ENCODE measurements around the gene CDKN2A. TPM values are rescaled to one million over a fixed set of nuclear protein-coding genes. Genes with fewer than 3 reads are reported as not detected.
"Not testable (repeated sequence)": the region's sequence is repeated elsewhere in the genome, so short reads cannot be mapped to it uniquely, and the experiment has no call there.

The CDKN2A gene
- total RNA-seq, 2 experiments from 2014 or later, result 15.9 to 16.6 TPM

DNA sequence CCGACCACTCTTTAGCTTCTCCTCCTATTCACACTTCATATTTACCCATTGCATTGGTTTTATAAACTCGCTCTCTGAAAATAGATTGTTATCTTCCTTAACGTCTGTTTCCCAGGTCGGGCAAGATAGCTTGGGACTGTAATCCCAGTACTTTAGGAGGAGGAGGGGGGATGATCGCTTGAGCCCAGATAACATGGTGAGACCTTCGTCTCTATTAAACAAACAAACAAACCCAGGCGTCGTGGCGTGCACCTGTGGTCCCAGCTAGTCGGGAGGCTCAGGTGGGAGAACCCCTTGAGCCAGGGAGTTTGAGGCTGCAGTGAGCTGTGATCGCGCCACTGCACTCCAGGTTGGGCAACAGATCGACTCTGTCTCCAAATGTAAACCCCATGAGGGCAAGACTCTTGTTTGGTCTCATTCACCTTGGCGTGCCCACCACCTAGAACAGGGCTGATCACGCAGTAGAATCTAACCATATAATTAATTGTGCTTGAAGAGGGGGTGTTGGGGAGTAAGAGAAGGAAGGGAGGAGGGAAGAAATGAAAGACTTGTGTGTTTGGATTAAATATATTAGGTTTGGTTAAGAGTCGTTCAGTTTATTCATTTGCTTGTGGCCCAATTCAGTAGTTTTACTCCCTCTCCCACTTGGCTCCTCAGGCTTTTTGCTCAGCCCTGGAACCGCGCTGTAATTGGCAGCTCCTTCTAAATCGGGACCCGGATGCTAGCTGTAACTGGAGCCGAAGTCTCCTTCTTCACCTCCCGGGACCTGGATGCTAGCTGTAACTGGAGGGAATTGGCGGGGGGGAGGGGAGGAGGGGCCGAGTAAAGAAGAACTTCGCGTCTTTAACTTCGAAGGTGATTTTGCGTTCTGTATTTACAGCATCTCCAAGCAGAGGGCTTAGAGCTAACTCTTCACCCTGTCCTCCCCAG is 24.9 kb downstream of the CDKN2A start:
- DNase-seq, result no peak
- Mint-ChIP-seq H3K36me3 (ENCODE audit: low read depth) (peaks cover 28% of the 10 kb centered on the region), H3K9me3 (peaks cover 7% of the 10 kb centered on the region), H3K4me3 (peak overlapping the region; percentile 44), H3K27me3 (peaks cover 92% of the 10 kb centered on the region), H3K27ac (peak overlapping the region; percentile 43), H3K4me1 (peaks cover 38% of the 10 kb centered on the region)
- POLR2A ChIA-PET, result no interaction called here
- CTCF ChIA-PET, result interaction anchor here (0.6 to 4.2 kb wide), 3 partner anchors 32 to 625 kb away, joined by 3 to 19 read pairs (median 3); partner anchors contain the start of gene CDKN2B

DNA sequence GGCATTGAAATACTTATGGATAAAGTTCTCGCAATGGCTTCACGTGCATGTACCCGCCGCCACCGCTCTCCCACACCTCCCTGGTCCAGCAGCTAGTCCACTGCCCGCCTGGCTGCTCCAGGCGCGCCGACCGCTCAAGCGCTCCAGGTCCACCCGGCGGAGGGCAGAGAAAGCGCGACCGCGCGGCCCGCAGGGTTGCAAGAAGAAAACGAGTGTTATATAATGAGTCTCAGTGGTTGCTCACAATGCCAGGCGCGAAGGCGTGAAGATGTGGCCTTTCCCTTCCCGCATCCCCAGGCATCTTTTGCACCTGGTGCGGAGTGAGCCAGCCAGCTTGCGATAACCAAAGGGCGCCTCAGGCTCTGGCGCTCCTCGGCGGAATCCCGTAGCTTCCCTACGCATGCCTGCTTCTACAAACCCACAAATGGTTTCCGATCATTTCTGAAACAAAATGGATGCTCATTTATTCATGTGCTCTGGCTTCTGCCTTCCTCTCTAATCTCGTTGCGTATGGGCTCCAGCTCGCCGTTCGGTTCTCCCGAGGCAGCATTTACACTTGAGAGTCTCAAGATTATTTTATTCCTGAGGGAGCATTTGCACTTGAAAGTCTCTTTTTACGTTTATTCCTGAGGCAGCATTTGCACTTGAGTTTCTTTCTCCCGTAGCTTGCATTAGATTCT is 25.7 kb downstream of the CDKN2A start:
- peak; percentile 7 for DNase-seq
- Mint-ChIP-seq H3K36me3 (ENCODE audit: low read depth) (peaks cover 28% of the 10 kb centered on the region), H3K27ac (peak overlapping the region; percentile 43), H3K4me3 (peak overlapping the region; percentile 44), H3K27me3 (peaks cover 92% of the 10 kb centered on the region), H3K4me1 (peaks cover 38% of the 10 kb centered on the region), H3K9me3 (peaks cover 7% of the 10 kb centered on the region)
- ChIA-PET POLR2A (interaction anchor here (0.7 kb wide), 1 partner anchor 151 kb away, joined by 4 read pairs; no protein-coding TSS in a partner anchor), CTCF (interaction anchor here (1.3 to 1.7 kb wide), 2 partner anchors 33 to 40 kb away, joined by 3 to 6 read pairs; partner anchors contain the start of gene CDKN2B)

DNA sequence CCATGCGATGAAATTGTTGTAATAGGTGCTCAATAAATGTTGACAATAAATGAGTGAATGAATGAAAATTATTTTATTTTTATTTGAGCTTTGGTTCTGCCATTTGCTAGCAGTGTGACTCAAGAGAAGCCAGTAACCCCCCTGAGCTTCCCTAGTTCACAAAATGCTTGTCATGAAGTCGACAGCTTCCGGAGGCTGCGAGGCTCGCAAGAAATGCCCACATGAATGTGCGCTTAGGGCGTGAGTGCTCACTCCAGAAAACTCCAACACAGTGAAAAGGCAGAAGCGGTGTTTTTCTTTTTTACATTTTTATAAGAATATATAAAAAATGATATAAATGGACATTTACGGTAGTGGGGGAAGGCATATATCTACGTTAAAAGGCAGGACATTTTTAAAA is 26.5 kb downstream of the CDKN2A start:
- peaks cover 29% of the 10 kb centered on the region for H3K36me3 Mint-ChIP-seq (ENCODE audit: low read depth)
- ChIA-PET CTCF (interaction anchor here (1.3 to 1.7 kb wide), 2 partner anchors 34 to 41 kb away, joined by 3 to 6 read pairs; partner anchors contain the start of gene CDKN2B), POLR2A (no interaction called here)
- H3K4me3 Mint-ChIP-seq, result no peak overlapping the region
- peaks cover 9% of the 10 kb centered on the region for H3K9me3 Mint-ChIP-seq
- peaks cover 93% of the 10 kb centered on the region for H3K27me3 Mint-ChIP-seq
- H3K4me1 Mint-ChIP-seq, result peaks cover 38% of the 10 kb centered on the region
- no peak for DNase-seq
- peak overlapping the region; percentile 20 for H3K27ac Mint-ChIP-seq

DNA sequence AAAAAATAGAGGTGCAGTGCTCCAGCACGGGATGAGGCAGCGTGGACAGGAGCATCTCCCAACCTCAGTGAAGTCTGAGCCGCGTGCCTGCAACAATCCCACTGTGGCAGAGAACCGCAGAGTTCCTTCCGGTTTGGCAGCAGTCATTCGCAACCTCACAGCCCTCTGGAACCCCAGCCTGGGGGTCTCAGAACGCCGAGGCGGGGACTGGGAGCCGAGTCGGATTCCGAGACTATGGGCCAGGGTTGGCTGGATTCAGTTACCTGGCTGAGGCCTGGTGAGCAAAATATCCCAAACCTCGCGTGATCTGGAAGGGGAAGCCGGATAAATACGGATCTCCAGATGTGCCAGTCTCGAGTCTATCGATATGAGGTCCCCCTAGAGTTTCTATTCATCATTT is 27.0 kb downstream of the CDKN2A start:
- H3K36me3 Mint-ChIP-seq (ENCODE audit: low read depth), result peaks cover 29% of the 10 kb centered on the region
- ChIA-PET CTCF (no interaction called here), POLR2A (no interaction called here)
- peak overlapping the region; percentile 20 for H3K27ac Mint-ChIP-seq
- H3K9me3 Mint-ChIP-seq, result peaks cover 12% of the 10 kb centered on the region
- DNase-seq, result peak; percentile 7
- peaks cover 38% of the 10 kb centered on the region for H3K4me1 Mint-ChIP-seq
- peaks cover 93% of the 10 kb centered on the region for H3K27me3 Mint-ChIP-seq
- H3K4me3 Mint-ChIP-seq, result no peak overlapping the region

DNA sequence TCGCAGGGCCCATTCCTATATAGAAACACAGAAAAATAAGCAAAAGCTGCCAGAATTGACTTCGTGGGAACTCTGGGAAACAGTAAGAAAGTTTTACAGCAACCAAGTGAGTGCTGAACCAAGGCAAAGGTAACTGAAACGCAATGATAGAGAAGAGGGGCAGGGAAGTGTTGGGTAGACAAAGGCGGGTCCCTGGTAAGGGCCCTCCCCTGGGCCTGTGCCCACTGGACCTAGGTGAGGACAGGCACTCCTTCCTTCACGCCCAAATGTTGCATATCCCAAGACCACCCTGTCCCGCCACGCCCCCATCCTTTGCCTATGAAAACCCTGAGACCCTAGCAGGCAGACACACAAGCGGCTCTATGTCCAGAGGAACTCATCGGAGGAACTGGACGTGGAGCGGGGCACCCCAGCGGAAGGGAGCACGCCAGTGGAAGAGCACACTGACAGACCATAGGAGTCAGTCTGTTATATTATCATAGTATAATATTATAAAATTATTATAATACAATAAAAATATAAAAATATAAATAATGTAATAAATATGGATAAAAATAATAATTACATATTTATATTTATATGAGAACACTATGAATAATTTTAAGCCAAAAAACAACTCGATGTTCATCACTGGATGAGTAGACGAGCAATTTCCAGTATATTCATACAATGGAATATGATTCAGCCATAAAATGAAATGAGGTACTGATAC is 27.9 kb downstream of the CDKN2A start:
- Mint-ChIP-seq H3K36me3 (ENCODE audit: low read depth) (peaks cover 29% of the 10 kb centered on the region), H3K4me3 (peak overlapping the region; percentile 63), H3K9me3 (peaks cover 13% of the 10 kb centered on the region), H3K27me3 (peaks cover 92% of the 10 kb centered on the region), H3K27ac (peak overlapping the region; percentile 20), H3K4me1 (peaks cover 36% of the 10 kb centered on the region)
- no peak for DNase-seq
- POLR2A ChIA-PET, result no interaction called here
- CTCF ChIA-PET, result interaction anchor here (0.9 to 1.2 kb wide), 3 partner anchors 29 to 154 kb away, joined by 3 to 4 read pairs (median 3); partner anchors contain the start of gene CDKN2B-AS1

DNA sequence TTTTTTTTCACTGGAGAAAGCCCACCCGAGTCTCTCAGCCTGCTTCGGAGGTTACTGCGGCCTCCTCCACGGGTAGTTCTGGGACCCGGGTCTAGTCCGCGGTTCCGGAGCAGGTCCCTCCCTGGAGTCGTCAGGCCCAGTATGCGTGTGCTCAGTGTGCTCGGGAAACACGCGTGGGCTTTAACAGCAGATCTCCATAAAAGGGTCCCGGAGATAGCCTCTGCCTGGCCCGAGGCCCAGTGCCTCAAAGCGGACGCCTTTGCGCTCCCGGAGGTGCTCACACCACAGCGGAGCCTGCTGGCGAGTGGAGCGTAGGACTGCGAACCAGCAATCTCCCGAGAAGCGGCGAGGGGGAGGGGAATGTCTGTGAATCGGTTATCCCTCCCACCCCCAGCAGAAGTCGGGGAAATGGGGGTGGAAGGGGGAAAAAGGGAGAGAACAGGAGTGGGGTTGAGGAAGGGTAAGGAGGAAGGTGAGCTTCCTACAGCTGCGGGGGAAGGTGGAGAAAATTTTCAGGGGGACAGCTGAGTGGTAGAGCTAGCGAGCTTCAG is 28.7 kb downstream of the CDKN2A start:
- H3K4me1 Mint-ChIP-seq, result peaks cover 35% of the 10 kb centered on the region
- peak; percentile 52 for DNase-seq
- peak overlapping the region; percentile 63 for H3K4me3 Mint-ChIP-seq
- peaks cover 27% of the 10 kb centered on the region for H3K36me3 Mint-ChIP-seq (ENCODE audit: low read depth)
- POLR2A ChIA-PET, result no interaction called here
- peak overlapping the region; percentile 70 for H3K27ac Mint-ChIP-seq
- H3K9me3 Mint-ChIP-seq, result peaks cover 13% of the 10 kb centered on the region
- H3K27me3 Mint-ChIP-seq, result peaks cover 87% of the 10 kb centered on the region
- CTCF ChIA-PET, result interaction anchor here (0.9 to 1.2 kb wide), 3 partner anchors 29 to 153 kb away, joined by 3 to 4 read pairs (median 3); partner anchors contain the start of gene CDKN2B-AS1

DNA sequence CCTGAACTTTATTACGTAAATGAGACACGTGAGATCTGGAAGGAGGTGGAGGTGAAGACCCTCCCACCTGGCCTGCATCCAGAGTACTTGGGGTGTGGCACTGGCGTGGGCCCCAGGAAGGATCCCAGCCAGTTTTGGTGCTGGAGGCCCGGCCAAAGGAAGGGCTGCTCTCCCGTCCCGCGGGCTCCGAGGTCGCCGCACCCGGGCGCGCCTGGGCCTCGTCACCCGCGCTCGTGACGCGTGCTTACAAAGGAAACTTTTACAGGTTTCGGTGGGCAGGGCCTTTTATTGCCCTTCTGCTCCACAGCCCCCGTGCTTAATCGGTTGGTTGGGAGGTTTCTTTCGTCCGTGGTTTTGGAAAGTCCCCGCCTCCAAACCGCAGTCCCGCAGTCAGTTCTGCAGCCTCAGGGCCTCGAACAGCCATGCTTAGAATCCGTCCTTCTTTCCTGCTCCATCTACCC is 29.2 kb downstream of the CDKN2A start:
- CTCF ChIA-PET, result no interaction called here
- H3K27ac Mint-ChIP-seq, result peak overlapping the region; percentile 70

DNA sequence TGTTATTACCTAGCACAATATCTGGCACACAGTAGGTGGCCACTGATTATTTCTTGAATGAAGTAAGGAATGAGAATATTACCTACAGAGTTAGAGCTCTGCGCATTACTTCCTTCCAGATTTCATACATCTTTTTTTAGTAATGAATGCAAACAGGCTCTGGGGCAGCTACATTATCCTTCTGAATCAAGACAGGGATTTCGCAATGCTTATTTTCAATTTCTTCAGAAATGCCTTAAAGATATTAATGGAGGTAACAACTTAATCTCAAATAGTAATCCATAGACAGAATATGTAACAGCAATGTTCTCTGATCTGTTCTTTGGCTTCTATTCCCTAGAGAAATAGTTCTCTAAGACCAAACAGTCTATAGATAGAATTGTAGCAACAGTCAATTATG is 32.6 kb downstream of the CDKN2A start:
- Mint-ChIP-seq H3K4me1 (peaks cover 20% of the 10 kb centered on the region), H3K4me3 (no peak overlapping the region), H3K9me3 (peaks cover 6% of the 10 kb centered on the region), H3K27me3 (peaks cover 53% of the 10 kb centered on the region), H3K36me3 (ENCODE audit: low read depth) (peaks cover 13% of the 10 kb centered on the region), H3K27ac (no peak overlapping the region)
- POLR2A ChIA-PET, result no interaction called here
- no peak for DNase-seq
- CTCF ChIA-PET, result no interaction called here

More for the DNA sequence above, 29.2 kb downstream of the CDKN2A start:
- POLR2A ChIA-PET, result no interaction called here
- H3K9me3 Mint-ChIP-seq, result peaks cover 13% of the 10 kb centered on the region
- H3K27me3 Mint-ChIP-seq, result peaks cover 84% of the 10 kb centered on the region
- H3K4me1 Mint-ChIP-seq, result peaks cover 34% of the 10 kb centered on the region
- DNase-seq, result peak; percentile 54
- peak overlapping the region; percentile 63 for H3K4me3 Mint-ChIP-seq
- peaks cover 23% of the 10 kb centered on the region for H3K36me3 Mint-ChIP-seq (ENCODE audit: low read depth)

DNA sequence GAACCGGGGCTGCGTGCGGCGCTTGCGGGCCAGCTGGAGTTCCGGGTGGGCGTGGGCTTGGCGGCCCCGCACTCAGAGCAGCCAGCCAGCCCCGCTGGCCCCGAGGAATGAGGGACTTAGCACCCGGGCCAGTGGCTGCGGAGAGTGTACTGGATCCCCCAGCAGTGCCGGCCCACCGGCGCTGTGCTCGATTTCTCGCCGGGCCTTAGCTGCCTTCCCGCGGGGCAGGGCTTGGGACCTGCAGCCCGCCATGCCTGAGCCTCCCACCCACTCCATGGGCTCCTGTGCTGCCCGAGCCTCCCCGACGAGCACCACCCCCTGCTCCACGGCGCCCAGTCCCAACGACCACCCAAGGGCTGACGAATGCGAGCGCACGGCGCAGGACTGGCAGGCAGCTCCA is 34.9 kb downstream of the CDKN2A start:
- H3K4me1 Mint-ChIP-seq; CTCF ChIA-PET; H3K27ac Mint-ChIP-seq; H3K4me3 Mint-ChIP-seq; H3K36me3 Mint-ChIP-seq (ENCODE audit: low read depth); DNase-seq; H3K9me3 Mint-ChIP-seq; POLR2A ChIA-PET: not testable (repeated sequence)
- H3K27me3 Mint-ChIP-seq, result peaks cover 40% of the 10 kb centered on the region

DNA sequence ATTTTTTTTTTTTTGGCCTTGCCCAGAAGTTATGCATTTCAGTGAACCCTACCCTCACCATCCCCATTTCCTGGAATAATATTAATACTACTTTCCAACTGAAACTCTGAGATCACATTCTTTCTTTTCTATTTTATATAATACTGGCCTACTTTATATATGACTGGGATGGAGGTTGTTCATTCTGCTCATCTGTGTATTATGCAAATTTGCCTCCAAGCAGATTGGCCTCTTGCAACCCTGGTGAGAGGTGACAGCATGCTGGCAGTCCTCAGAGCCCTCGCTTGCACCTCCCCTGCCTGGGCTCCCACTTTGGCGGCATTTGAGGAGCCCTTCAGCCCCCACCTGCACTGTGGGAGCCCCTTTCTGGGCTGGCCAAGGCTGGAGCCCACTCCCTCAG is 35.4 kb downstream of the CDKN2A start:
- Mint-ChIP-seq H3K36me3 (ENCODE audit: low read depth) (peaks cover 1% of the 10 kb centered on the region), H3K9me3 (peaks cover 6% of the 10 kb centered on the region), H3K27me3 (peaks cover 37% of the 10 kb centered on the region), H3K4me1 (no peaks in the 10 kb centered on the region), H3K4me3 (no peak overlapping the region), H3K27ac (no peak overlapping the region)
- ChIA-PET CTCF (no interaction called here), POLR2A (no interaction called here)
- no peak for DNase-seq

DNA sequence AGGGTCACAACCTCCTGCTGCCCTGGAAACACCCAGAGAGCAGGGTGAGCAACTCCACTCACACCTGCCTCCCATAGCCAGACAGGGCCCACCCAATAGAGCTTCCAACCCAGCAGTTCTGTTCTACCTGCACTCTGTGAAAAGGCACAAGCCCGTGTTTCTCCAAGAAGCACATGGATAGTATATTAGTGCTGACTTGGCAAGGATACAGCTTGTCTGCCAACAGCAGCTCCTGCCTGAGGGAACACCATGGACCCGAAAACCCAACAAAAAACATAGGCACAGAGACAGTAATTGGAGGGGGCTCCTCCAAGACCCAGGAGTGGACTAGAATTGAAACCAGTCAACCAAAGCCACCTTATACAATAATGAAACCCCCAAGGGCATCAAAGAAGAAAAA is 48.6 kb downstream of the CDKN2A start:
- H3K4me3 Mint-ChIP-seq, result no peak overlapping the region
- POLR2A ChIA-PET, result no interaction called here
- no peak for DNase-seq
- no peaks in the 10 kb centered on the region for H3K36me3 Mint-ChIP-seq (ENCODE audit: low read depth)
- H3K27me3 Mint-ChIP-seq, result peaks cover 34% of the 10 kb centered on the region
- CTCF ChIA-PET, result no interaction called here
- H3K4me1 Mint-ChIP-seq, result no peaks in the 10 kb centered on the region
- no peak overlapping the region for H3K27ac Mint-ChIP-seq
- no peaks in the 10 kb centered on the region for H3K9me3 Mint-ChIP-seq

DNA sequence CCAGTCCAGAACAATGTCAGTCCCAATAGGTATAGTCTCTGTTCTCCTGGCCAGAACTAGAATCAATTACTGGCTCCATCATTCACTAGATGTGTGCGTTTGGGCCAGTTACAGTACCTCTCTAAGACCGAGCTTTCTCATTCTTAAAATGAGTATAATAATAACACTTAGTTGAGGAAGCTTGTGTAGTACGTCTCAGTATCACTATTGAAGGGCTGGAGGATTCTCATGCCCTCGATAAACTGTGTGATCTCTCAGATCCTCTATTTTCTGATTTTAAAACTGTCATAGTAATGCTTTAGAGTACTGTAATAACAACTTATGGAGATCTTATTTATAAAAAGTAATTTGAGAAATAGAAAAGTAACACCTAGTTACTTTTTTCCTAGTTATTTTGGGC is 50.7 kb downstream of the CDKN2A start:
- no peak for DNase-seq
- no peaks in the 10 kb centered on the region for H3K36me3 Mint-ChIP-seq (ENCODE audit: low read depth)

More for the DNA sequence above, 50.7 kb downstream of the CDKN2A start:
- Mint-ChIP-seq H3K27ac (no peak overlapping the region), H3K9me3 (no peaks in the 10 kb centered on the region), H3K4me3 (no peak overlapping the region), H3K4me1 (no peaks in the 10 kb centered on the region), H3K27me3 (peaks cover 29% of the 10 kb centered on the region)
- POLR2A ChIA-PET, result no interaction called here
- CTCF ChIA-PET, result interaction anchor here (1.1 kb wide), 1 partner anchor 17 kb away, joined by 3 read pairs; no protein-coding TSS in a partner anchor

Data from activated CD4-positive, alpha-beta T cell treated with anti-CD3 and anti-CD28 coated beads, Interleukin-2, amount 10 ng/mL, durations not matched to agents 7 days and 5 days (primary cell).